ENCODE results near the gene RHBDF2.

DNA sequence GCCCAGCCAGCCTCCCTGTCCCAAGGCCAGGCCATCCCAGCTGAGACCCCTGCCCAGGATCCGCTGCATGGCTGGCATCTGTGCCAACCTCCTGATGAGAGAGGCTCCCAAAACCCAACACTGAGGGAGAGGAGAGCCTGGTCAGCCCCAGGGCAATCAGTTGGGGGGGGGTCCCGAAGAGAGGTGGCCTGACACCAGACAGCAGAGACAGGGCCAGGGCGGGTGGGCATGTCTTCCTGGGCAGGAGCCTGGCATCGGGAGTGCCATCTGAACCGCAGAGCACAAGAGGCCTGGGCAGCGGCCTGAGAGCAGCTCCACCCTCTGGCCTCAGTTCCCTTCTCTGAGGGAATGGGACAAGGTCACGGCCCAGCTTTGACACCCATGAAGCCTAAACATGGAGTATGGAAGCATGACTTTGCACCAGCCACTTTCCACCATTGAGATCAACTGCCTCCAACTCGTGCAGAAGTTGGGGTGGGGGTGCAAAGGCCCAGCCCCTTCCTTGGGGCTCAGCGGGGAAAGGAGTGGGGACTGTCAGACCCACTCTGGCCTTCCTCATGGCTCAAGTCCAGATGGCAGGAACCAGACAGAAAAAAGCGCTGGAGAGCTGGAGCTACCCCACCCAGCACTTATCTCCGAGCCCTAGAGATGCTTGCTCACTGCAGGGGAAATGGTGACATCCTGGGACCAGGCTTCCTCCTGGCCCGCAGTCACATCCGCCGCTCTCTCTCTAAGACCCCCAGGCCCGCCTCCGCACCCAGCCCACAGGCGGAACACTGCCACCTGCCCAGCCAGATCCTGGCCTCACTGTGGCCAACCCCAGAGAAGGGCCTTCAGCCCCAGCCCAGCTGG, 9.7 kb downstream of the RHBDF2 start:
- no peak for TF ChIP-seq EZH2phosphoT487 (IDR thresholded peaks at IDR 0.05; ENCODE audit: low read depth, severe bottlenecking, unreplicated experiment)
- TF ChIP-seq, protein P1, sequence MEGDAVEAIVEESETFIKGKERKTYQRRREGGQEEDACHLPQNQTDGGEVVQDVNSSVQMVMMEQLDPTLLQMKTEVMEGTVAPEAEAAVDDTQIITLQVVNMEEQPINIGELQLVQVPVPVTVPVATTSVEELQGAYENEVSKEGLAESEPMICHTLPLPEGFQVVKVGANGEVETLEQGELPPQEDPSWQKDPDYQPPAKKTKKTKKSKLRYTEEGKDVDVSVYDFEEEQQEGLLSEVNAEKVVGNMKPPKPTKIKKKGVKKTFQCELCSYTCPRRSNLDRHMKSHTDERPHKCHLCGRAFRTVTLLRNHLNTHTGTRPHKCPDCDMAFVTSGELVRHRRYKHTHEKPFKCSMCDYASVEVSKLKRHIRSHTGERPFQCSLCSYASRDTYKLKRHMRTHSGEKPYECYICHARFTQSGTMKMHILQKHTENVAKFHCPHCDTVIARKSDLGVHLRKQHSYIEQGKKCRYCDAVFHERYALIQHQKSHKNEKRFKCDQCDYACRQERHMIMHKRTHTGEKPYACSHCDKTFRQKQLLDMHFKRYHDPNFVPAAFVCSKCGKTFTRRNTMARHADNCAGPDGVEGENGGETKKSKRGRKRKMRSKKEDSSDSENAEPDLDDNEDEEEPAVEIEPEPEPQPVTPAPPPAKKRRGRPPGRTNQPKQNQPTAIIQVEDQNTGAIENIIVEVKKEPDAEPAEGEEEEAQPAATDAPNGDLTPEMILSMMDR (IDR thresholded peaks at IDR 0.05; ENCODE audit: poor library complexity), result no peak
